ENCODE data around the gene SFN. TPM values are rescaled to one million over a fixed set of nuclear protein-coding genes. Genes with fewer than 3 reads are reported as not detected.
A peak's percentile ranks its signal among the peaks of the same experiment; 100 is the strongest.

The SFN gene
- total and polyA plus RNA-seq, 2 of the 13 experiments (the other 11 are each of a cell fraction or from before 2014, with no cell fraction given), result 4.3 to 5.6 TPM

- TF ChIP-seq ZNF20 (CRISPR knock-in tag; IDR thresholded peaks at IDR 0.05), result no peak
- TF ChIP-seq ZNF142 (CRISPR knock-in tag; IDR thresholded peaks at IDR 0.05), result no peak
- 0 out of 2 replicates have a peak, but pooled peaks have one; percentile 5 for TF ChIP-seq ZBTB20 (CRISPR knock-in tag; IDR thresholded peaks at IDR 0.05; ENCODE audit: borderline replicate concordance, low read depth)
- no peak for TF ChIP-seq SP140L (CRISPR knock-in tag; IDR thresholded peaks at IDR 0.05; ENCODE audit: borderline replicate concordance)
- TF ChIP-seq THAP11 (CRISPR knock-in tag; IDR thresholded peaks at IDR 0.05), result peak; percentile 89
- peak; percentile 28; the same call in 1 of the 2 replicates for TF ChIP-seq ETV5 (CRISPR knock-in tag; IDR thresholded peaks at IDR 0.05; ENCODE audit: borderline replicate concordance)
- TF ChIP-seq ZNF276 (CRISPR knock-in tag; IDR thresholded peaks at IDR 0.05; ENCODE audit: low read depth), result no peak
- TF ChIP-seq CBX5 (CRISPR knock-in tag; IDR thresholded peaks at IDR 0.05; ENCODE audit: borderline replicate concordance), result peak; percentile 70; the same call in 1 of the 2 replicates
- no peak for TF ChIP-seq SRSF4 (IDR thresholded peaks at IDR 0.05; ENCODE audit: low read depth, low read length, poor library complexity, severe bottlenecking)
- no peak for TF ChIP-seq ZNF552 (CRISPR knock-in tag; IDR thresholded peaks at IDR 0.05; ENCODE audit: borderline replicate concordance)
- TF ChIP-seq ZNF329 (CRISPR knock-in tag; IDR thresholded peaks at IDR 0.05; ENCODE audit: low read depth), result no peak
- peak; percentile 100 for TF ChIP-seq SIN3B (IDR thresholded peaks at IDR 0.05; ENCODE audit: low read length)
- TF ChIP-seq SMC3 (IDR thresholded peaks at IDR 0.05; ENCODE audit: low read length), result peak; percentile 9; the same call in 1 of the 2 replicates
- peak; percentile 36; the same call in 1 of the 2 replicates for TF ChIP-seq ZNF362 (CRISPR knock-in tag; IDR thresholded peaks at IDR 0.05; ENCODE audit: borderline replicate concordance)
- 0 out of 2 replicates have a peak, but pooled peaks have one; percentile 61 for TF ChIP-seq ETS1 (CRISPR knock-in tag; IDR thresholded peaks at IDR 0.05)
- peak; percentile 55; the same call in 1 of the 2 replicates for TF ChIP-seq KLF6 (CRISPR knock-in tag; IDR thresholded peaks at IDR 0.05)
- peak; percentile 89 for TF ChIP-seq ZFY (CRISPR knock-in tag; IDR thresholded peaks at IDR 0.05)
- TF ChIP-seq REPIN1 (CRISPR knock-in tag; IDR thresholded peaks at IDR 0.05; ENCODE audit: borderline replicate concordance, low read depth), result peak; percentile 84; the same call in 1 of the 2 replicates
Observed at GRCh38 chr1:26900001-26900814, 37.3 kb downstream of the SFN start, which contains the start of gene GPATCH3 (continued).

Data from HepG2 (cell line).